ENCODE data around the gene SH3RF3.

The SH3RF3 gene

GRCh38 chr2:109142416-109143210 is 13.6 kb downstream of the SH3RF3 start:
- no peak for DNase-seq (ENCODE audit: low read depth)
- no peak for TF ChIP-seq CTCF (conservative IDR thresholded peaks at IDR 0.05; ENCODE audit: low read depth, low read length)
- no peak overlapping the region for H3K4me3 ChIP-seq (ENCODE audit: low read depth, low read length)

DNA sequence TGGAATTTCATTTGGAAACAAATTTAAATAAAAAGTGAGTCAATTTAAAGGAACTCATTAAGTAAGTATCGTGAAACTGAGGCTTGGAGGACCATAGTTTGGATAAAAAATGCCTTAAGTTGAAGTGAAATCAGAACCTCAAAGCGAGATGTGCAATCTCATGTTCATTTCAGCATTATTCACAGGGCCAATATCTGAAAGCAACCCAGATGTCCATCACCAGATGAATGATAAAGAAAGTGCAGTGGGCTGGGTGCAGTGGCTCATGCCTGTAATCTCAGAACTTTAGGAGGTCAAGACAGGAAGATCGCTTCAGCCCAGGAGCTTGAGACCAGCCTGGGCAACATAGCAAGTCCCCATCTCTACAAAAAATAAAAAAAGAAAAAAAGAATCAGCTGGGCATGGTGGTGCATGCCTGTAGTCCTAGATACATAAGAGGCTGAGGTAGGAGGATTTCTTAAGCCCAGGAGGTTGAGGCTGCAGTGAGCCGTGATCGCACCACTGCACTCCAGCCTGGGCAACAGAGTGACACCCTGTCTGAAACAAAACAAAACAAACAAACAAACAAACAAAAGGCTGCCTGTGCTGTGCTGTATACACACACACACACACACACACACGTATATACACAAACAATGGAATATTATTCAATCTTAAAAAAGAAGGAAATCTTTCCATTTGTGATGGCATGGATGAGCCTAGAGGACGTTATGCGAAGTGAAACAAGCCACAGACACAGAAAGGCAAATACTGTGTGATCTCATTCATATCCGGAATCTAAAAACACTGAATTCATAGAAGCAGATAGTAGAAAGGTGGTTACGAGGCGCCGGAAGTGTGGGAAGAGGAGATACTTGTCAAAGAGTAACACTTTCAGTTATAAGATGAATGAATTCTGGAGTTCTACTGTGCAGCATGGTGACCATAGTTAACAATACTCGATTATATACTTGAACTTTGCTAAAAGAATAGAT is 14.5 kb downstream of the SH3RF3 start:
- H3K4me3 ChIP-seq (ENCODE audit: low read depth, low read length) = no peak overlapping the region
- DNase-seq (ENCODE audit: low read depth) = no peak
- no peak for TF ChIP-seq CTCF (conservative IDR thresholded peaks at IDR 0.05; ENCODE audit: low read depth, low read length)

- no peak for TF ChIP-seq CTCF (conservative IDR thresholded peaks at IDR 0.05; ENCODE audit: low read depth, low read length)
- DNase-seq (ENCODE audit: low read depth) = no peak
- no peak overlapping the region for H3K4me3 ChIP-seq (ENCODE audit: low read depth, low read length)
Observed at GRCh38 chr2:109144271-109144670, 15.3 kb downstream of the SH3RF3 start.

DNA sequence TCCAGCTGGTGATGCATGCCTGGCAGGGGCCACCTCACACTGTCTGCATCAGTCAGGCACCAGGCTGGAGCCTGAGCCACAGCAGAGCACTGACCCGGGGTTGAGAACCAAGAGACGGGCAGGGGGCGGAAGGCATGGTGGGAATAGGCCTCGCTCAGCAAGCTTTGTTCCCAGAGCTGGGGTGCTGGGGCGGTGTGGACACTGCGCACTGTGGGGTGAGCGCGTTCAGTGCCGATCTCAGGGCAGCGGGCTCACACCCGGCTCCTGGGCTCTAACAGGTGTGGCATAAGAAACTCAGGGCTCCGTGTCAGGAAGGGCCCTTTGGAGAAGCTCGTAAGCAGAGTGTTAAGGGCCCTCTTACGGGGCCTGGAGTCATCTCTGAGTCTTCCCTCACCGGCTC is 15.7 kb downstream of the SH3RF3 start:
- H3K4me3 ChIP-seq (ENCODE audit: low read depth, low read length) = no peak overlapping the region
- TF ChIP-seq CTCF (conservative IDR thresholded peaks at IDR 0.05; ENCODE audit: low read depth, low read length) = no peak
- no peak for DNase-seq (ENCODE audit: low read depth)

DNA sequence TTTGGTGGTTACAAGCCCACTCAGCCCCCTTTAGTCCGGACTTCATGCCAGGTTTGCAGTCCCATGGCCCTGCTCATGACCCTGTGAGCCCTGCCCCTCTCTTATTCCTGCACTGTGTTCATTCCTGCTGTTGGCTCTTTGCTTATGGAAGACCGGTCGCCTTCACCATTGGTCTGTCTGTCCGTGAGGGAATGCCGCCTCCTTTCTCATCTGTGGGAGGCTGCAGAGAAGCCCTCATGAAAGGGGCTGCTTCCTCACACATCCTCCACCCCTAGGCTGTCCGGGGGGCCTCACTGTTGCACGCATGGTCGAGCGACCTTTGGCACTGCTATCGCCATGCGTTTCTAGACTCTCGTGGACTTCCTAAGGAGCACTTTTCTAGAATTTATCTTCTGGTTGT is 16.3 kb downstream of the SH3RF3 start:
- DNase-seq (ENCODE audit: low read depth) = no peak
- no peak overlapping the region for H3K4me3 ChIP-seq (ENCODE audit: low read depth, low read length)
- no peak for TF ChIP-seq CTCF (conservative IDR thresholded peaks at IDR 0.05; ENCODE audit: low read depth, low read length)

- no peak for DNase-seq (ENCODE audit: low read depth)
- no peak for TF ChIP-seq CTCF (conservative IDR thresholded peaks at IDR 0.05; ENCODE audit: low read depth, low read length)
Observed at GRCh38 chr2:109147405-109147804, 18.4 kb downstream of the SH3RF3 start.

More at GRCh38 chr2:109147405-109147804, 18.4 kb downstream of the SH3RF3 start:
- no peak overlapping the region for H3K4me3 ChIP-seq (ENCODE audit: low read depth, low read length)
